ENCODE data around the gene CYP1B1. TPM values are rescaled to one million over a fixed set of nuclear protein-coding genes. Genes with fewer than 3 reads are reported as not detected.

Gene CYP1B1
- total RNA-seq (100 to 1,000 TPM in 2 of 5 donors, 10 to 100 TPM in 2, 1 to 10 TPM in 1; 7.5 to 141 (median 42.7) TPM), polyA plus RNA-seq (10 to 100 TPM; 13.7 to 27.3 (median 19.9) TPM)
- long read RNA-seq, donor 1: 0 reads
- long read RNA-seq, donor 2, full-length matches to known transcripts: 4 of 4 reads
- long read RNA-seq, donor 2, partial matches to known transcripts: 0 of 4 reads
- long read RNA-seq, donor 2, other reads (novel, unspliced or antisense): 0 of 4 reads
- long read RNA-seq, donor 3, full-length matches to known transcripts: 2 of 2 reads
- long read RNA-seq, donor 3, partial matches to known transcripts: 0 of 2 reads
- long read RNA-seq, donor 3, other reads (novel, unspliced or antisense): 0 of 2 reads
- long read RNA-seq, donor 4: 0 reads
- long read RNA-seq, donor 5, full-length matches to known transcripts: 2 of 2 reads
- long read RNA-seq, donor 5, partial matches to known transcripts: 0 of 2 reads
- long read RNA-seq, donor 5, other reads (novel, unspliced or antisense): 0 of 2 reads
- long read RNA-seq, donor 6: 0 reads
- long read RNA-seq, donor 7, full-length matches to known transcripts: 1 of 1 reads
- long read RNA-seq, donor 7, partial matches to known transcripts: 0 of 1 reads
- long read RNA-seq, donor 7, other reads (novel, unspliced or antisense): 0 of 1 reads
- long read RNA-seq, donor 8, full-length matches to known transcripts: 3 of 3 reads
- long read RNA-seq, donor 8, partial matches to known transcripts: 0 of 3 reads
- long read RNA-seq, donor 8, other reads (novel, unspliced or antisense): 0 of 3 reads
- long read RNA-seq, donor 9: 0 reads
- long read RNA-seq, donor 10: 0 reads

GRCh38 chr2:38075507-38076151 lies at the start of gene CYP1B1:
Gene CYP1B1, minus strand, starts transcription at chr2:38076151. Its CDS starts 763 bp downstream, at chr2:38075388.
- intact Hi-C loops (cut with DNase I; ENCODE audit: low total_unique reads): no loop called here
- TF ChIP-seq CTCF (IDR thresholded peaks at IDR 0.05) (no peak), POLR2AphosphoS5 (IDR thresholded peaks at IDR 0.05) (no peak), POLR2A (IDR thresholded peaks at IDR 0.05) (no peak), EP300 (IDR thresholded peaks at IDR 0.05) (no peak)
- no peak for DNase-seq
- H3K9me3 ChIP-seq: peaks cover 0 to 12% (median 0%) of the 10 kb centered on the region in 4 donors
- WGBS, 5 donors: 2 to 15% (median 4%) methylated on average over 22 to 46 of the region's 46 CpGs
- H3K4me1 ChIP-seq: peaks cover 13 to 63% (median 47%) of the 10 kb centered on the region in 4 donors
- H3K4me3 ChIP-seq: peak within 1 kb of the TSS; percentile 54 to 66 (median 56)
- H3K27ac ChIP-seq: peak within 1 kb of the TSS; percentile 79 to 94 (median 88)
- H3K27me3 ChIP-seq: peaks cover 0 to 62% (median 31%) of the 10 kb centered on the region in 3 donors
- peaks cover 0 to 13% (median 1%) of the 10 kb centered on the region in 4 donors for H3K36me3 ChIP-seq

- Histone ChIP-seq H3K36me3 (peaks cover 0 to 7% (median 0%) of the 10 kb centered on the region in 4 donors), H3K4me1 (peaks cover 0 to 11% (median 0%) of the 10 kb centered on the region in 4 donors), H3K27me3 (no peaks in the 10 kb centered on the region), H3K4me3 (no peak overlapping the region), H3K27ac (no peak overlapping the region), H3K9me3 (peaks cover 0 to 20% (median 9%) of the 10 kb centered on the region in 4 donors)
- TF ChIP-seq CTCF (IDR thresholded peaks at IDR 0.05): no peak
- TF ChIP-seq EP300 (IDR thresholded peaks at IDR 0.05): no peak
- no peak for TF ChIP-seq POLR2A (IDR thresholded peaks at IDR 0.05)
- no peak for DNase-seq
- intact Hi-C loops (cut with DNase I; ENCODE audit: low total_unique reads): no loop called here
- 89 to 94% (median 92%) methylated on average over 5 of the region's 5 CpGs for WGBS, 5 donors
Measured at GRCh38 chr2:38125007-38125406, 49.1 kb upstream of the CYP1B1 start.

- H3K4me3 ChIP-seq: no peak overlapping the region
- no peak for DNase-seq
- no peak overlapping the region for H3K27ac ChIP-seq
- TF ChIP-seq EP300 (IDR thresholded peaks at IDR 0.05) (no peak), CTCF (IDR thresholded peaks at IDR 0.05) (no peak), POLR2A (IDR thresholded peaks at IDR 0.05) (no peak), POLR2AphosphoS5 (IDR thresholded peaks at IDR 0.05) (no peak)
- H3K27me3 ChIP-seq: no peaks in the 10 kb centered on the region
- H3K36me3 ChIP-seq: peaks cover 0 to 7% (median 0%) of the 10 kb centered on the region in 4 donors
- WGBS, 5 donors: 81 to 97% (median 93%) methylated on average over 1 of the region's 1 CpG
- peaks cover 0 to 1% (median 0%) of the 10 kb centered on the region in 4 donors for H3K4me1 ChIP-seq
- intact Hi-C loops (cut with DNase I; ENCODE audit: low total_unique reads): no loop called here
- H3K9me3 ChIP-seq: peaks cover 0 to 20% (median 9%) of the 10 kb centered on the region in 4 donors
Measured at GRCh38 chr2:38123911-38124310, 48.0 kb upstream of the CYP1B1 start.

- Histone ChIP-seq H3K36me3 (peaks cover 0 to 2% (median 0%) of the 10 kb centered on the region in 4 donors), H3K4me3 (no peak overlapping the region), H3K9me3 (peaks cover 0 to 13% (median 4%) of the 10 kb centered on the region in 4 donors), H3K27ac (no peak overlapping the region), H3K4me1 (no peaks in the 10 kb centered on the region), H3K27me3 (no peaks in the 10 kb centered on the region)
- 54 to 66% (median 61%) methylated on average over 7 of the region's 7 CpGs for WGBS, 5 donors
- DNase-seq: no peak
- intact Hi-C loops (cut with DNase I; ENCODE audit: low total_unique reads): no loop called here
- no peak for TF ChIP-seq POLR2A (IDR thresholded peaks at IDR 0.05)
- TF ChIP-seq CTCF (IDR thresholded peaks at IDR 0.05): no peak
- TF ChIP-seq POLR2AphosphoS5 (IDR thresholded peaks at IDR 0.05): no peak
- no peak for TF ChIP-seq EP300 (IDR thresholded peaks at IDR 0.05)
Measured at GRCh38 chr2:38122344-38122743, 46.4 kb upstream of the CYP1B1 start.

Measured in stomach (tissue), 19 donors.